Measurements from ENCODE around the gene ZNHIT3. TPM values are rescaled to one million over a fixed set of nuclear protein-coding genes. Genes with fewer than 3 reads are reported as not detected.
A peak's percentile ranks its signal among the peaks of the same experiment; 100 is the strongest.

The ZNHIT3 gene
- total and polyA plus RNA-seq, 2 of the 13 experiments (the other 11 are each of a cell fraction or from before 2014, with no cell fraction given): 66.6 to 77.4 TPM

- TF ChIP-seq GMEB1 (CRISPR knock-in tag; IDR thresholded peaks at IDR 0.05; ENCODE audit: borderline replicate concordance) (peak; percentile 97), ZNF264 (CRISPR knock-in tag; IDR thresholded peaks at IDR 0.05) (no peak), SP5 (CRISPR knock-in tag; IDR thresholded peaks at IDR 0.05; ENCODE audit: borderline replicate concordance, low read depth) (peak; percentile 53; the same call in 1 of the 2 replicates), ZGPAT (CRISPR knock-in tag; IDR thresholded peaks at IDR 0.05) (peak; percentile 73), ZNF512 (CRISPR knock-in tag; IDR thresholded peaks at IDR 0.05) (no peak), ZBTB37 (CRISPR knock-in tag; IDR thresholded peaks at IDR 0.05) (no peak), JARID2 (CRISPR knock-in tag; IDR thresholded peaks at IDR 0.05; ENCODE audit: insufficient replicate concordance) (no peak), IKZF4 (CRISPR knock-in tag; IDR thresholded peaks at IDR 0.05; ENCODE audit: borderline replicate concordance, low read depth, not compliant biosample characterization) (peak; percentile 77), ZNF772 (CRISPR knock-in tag; IDR thresholded peaks at IDR 0.05) (no peak; the same call in 1 of the 2 replicates), GZF1 (CRISPR knock-in tag; IDR thresholded peaks at IDR 0.05) (no peak), MZF1 (CRISPR knock-in tag; IDR thresholded peaks at IDR 0.05; ENCODE audit: borderline replicate concordance) (no peak), TBL1XR1 (IDR thresholded peaks at IDR 0.05; ENCODE audit: borderline replicate concordance, low read length, partially characterized antibody) (no peak), MNT (IDR thresholded peaks at IDR 0.05) (peak; percentile 46), XRCC5 (optimal IDR thresholded peaks at IDR 0.05; ENCODE audit: low read length) (peak; percentile 99), ZMYM3 (CRISPR knock-in tag; IDR thresholded peaks at IDR 0.05) (peak; percentile 64), ZBTB1 (CRISPR knock-in tag; IDR thresholded peaks at IDR 0.05; ENCODE audit: borderline replicate concordance) (no peak), FOXJ3 (CRISPR knock-in tag; IDR thresholded peaks at IDR 0.05; ENCODE audit: borderline replicate concordance) (no peak), ZNF326 (CRISPR knock-in tag; IDR thresholded peaks at IDR 0.05; ENCODE audit: borderline replicate concordance) (no peak), ZNF777 (CRISPR knock-in tag; IDR thresholded peaks at IDR 0.05) (peak; percentile 56; the same call in 1 of the 2 replicates)
These were observed at the start of gene ZNHIT3 (continued) for GRCh38 chr17:36486204-36487194.
